ENCODE data around the gene SFXN2. TPM values are rescaled to one million over a fixed set of nuclear protein-coding genes. Genes with fewer than 3 reads are reported as not detected.

Gene SFXN2
- total and polyA plus RNA-seq, 2 experiments from 2014 or later: 12.3 to 17.5 TPM

GRCh38 chr10:102735065-102735562 is 20.7 kb downstream of the SFXN2 start:
- Histone ChIP-seq H3K4me3 (no peak overlapping the region), H3K79me2 (no peaks in the 10 kb centered on the region), H2AFZ (no peak overlapping the region), H3K4me1 (ENCODE audit: insufficient read depth) (no peaks in the 10 kb centered on the region), H3K27me3 (no peaks in the 10 kb centered on the region), H4K20me1 (ENCODE audit: insufficient read depth, poor library complexity, severe bottlenecking) (no peaks in the 10 kb centered on the region), H3K9me2 (replicated peaks; ENCODE audit: insufficient read depth) (no peaks in the 10 kb centered on the region), H3K9me3 (ENCODE audit: low read depth) (no peaks in the 10 kb centered on the region), H3K4me2 (no peak overlapping the region), H3K27ac (no peak overlapping the region), H3K36me3 (replicated peaks; ENCODE audit: insufficient read depth, low read depth) (no peaks in the 10 kb centered on the region)
- WGBS (ENCODE audit: low lambda C conversion rate, missing lambda C conversion rate): 89% methylated on average over 7 of the region's 9 CpGs
- TF ChIP-seq EZH2 (IDR thresholded peaks at IDR 0.05; ENCODE audit: borderline replicate concordance): no peak
- no peak for TF ChIP-seq EZH2phosphoT487 (IDR thresholded peaks at IDR 0.05; ENCODE audit: low read depth, severe bottlenecking, unreplicated experiment)
- no peak for TF ChIP-seq CTCF (IDR thresholded peaks at IDR 0.05; ENCODE audit: poor library complexity)
- no peak for DNase-seq (ENCODE audit: low spot score)

GRCh38 chr10:102738692-102739121 is 24.3 kb downstream of the SFXN2 start:
- Histone ChIP-seq H3K27ac (no peak overlapping the region), H3K4me3 (no peak overlapping the region), H2AFZ (no peak overlapping the region), H3K4me2 (no peak overlapping the region), H3K36me3 (replicated peaks; ENCODE audit: insufficient read depth, low read depth) (no peaks in the 10 kb centered on the region), H3K9me2 (replicated peaks; ENCODE audit: insufficient read depth) (no peaks in the 10 kb centered on the region), H3K27me3 (no peaks in the 10 kb centered on the region), H3K9me3 (ENCODE audit: low read depth) (no peaks in the 10 kb centered on the region), H4K20me1 (ENCODE audit: insufficient read depth, poor library complexity, severe bottlenecking) (no peaks in the 10 kb centered on the region), H3K79me2 (no peaks in the 10 kb centered on the region), H3K4me1 (ENCODE audit: insufficient read depth) (no peaks in the 10 kb centered on the region)
- TF ChIP-seq EZH2 (IDR thresholded peaks at IDR 0.05; ENCODE audit: borderline replicate concordance) (no peak), CTCF (IDR thresholded peaks at IDR 0.05; ENCODE audit: poor library complexity) (no peak), EZH2phosphoT487 (IDR thresholded peaks at IDR 0.05; ENCODE audit: low read depth, severe bottlenecking, unreplicated experiment) (no peak)
- DNase-seq (ENCODE audit: low spot score): no peak

GRCh38 chr10:102740229-102740628 is 25.8 kb downstream of the SFXN2 start:
- no peaks in the 10 kb centered on the region for H3K9me2 ChIP-seq (replicated peaks; ENCODE audit: insufficient read depth)
- no peak overlapping the region for H3K27ac ChIP-seq
- H4K20me1 ChIP-seq (ENCODE audit: insufficient read depth, poor library complexity, severe bottlenecking): no peaks in the 10 kb centered on the region
- no peak overlapping the region for H2AFZ ChIP-seq
- DNase-seq (ENCODE audit: low spot score): no peak
- peaks cover 13% of the 10 kb centered on the region for H3K79me2 ChIP-seq
- WGBS (ENCODE audit: low lambda C conversion rate, missing lambda C conversion rate): 83% methylated on average over 2 of the region's 2 CpGs
- peaks cover 5% of the 10 kb centered on the region for H3K4me1 ChIP-seq (ENCODE audit: insufficient read depth)
- H3K36me3 ChIP-seq (replicated peaks; ENCODE audit: insufficient read depth, low read depth): no peaks in the 10 kb centered on the region
- no peaks in the 10 kb centered on the region for H3K9me3 ChIP-seq (ENCODE audit: low read depth)
- TF ChIP-seq EZH2phosphoT487 (IDR thresholded peaks at IDR 0.05; ENCODE audit: low read depth, severe bottlenecking, unreplicated experiment) (no peak), EZH2 (IDR thresholded peaks at IDR 0.05; ENCODE audit: borderline replicate concordance) (no peak), CTCF (IDR thresholded peaks at IDR 0.05; ENCODE audit: poor library complexity) (no peak)
- no peaks in the 10 kb centered on the region for H3K27me3 ChIP-seq
- H3K4me2 ChIP-seq: no peak overlapping the region
- no peak overlapping the region for H3K4me3 ChIP-seq

Data from hepatocyte (in vitro differentiated cells).